B cell (primary cell): ENCODE measurements around the gene ACAP1.

Experiments used
- EZH2 ChIP-seq: IDR thresholded peaks from 2 replicates; pipeline ENCODE4 v1.6.1; 2012; ENCODE audit warnings: borderline replicate concordance, low read depth, mild to moderate bottlenecking, moderate library complexity, low read length; ENCODE audit not compliant: insufficient read depth, poor library complexity, severe bottlenecking
- TF ChIP-seq, protein P1 (sequence below): fragments of 200-600 bp; IDR thresholded peaks from one replicate; pipeline ENCODE4 v1.8.0; 2022; ENCODE audit warnings: antibody characterized with exemption, mild to moderate bottlenecking

DNA sequence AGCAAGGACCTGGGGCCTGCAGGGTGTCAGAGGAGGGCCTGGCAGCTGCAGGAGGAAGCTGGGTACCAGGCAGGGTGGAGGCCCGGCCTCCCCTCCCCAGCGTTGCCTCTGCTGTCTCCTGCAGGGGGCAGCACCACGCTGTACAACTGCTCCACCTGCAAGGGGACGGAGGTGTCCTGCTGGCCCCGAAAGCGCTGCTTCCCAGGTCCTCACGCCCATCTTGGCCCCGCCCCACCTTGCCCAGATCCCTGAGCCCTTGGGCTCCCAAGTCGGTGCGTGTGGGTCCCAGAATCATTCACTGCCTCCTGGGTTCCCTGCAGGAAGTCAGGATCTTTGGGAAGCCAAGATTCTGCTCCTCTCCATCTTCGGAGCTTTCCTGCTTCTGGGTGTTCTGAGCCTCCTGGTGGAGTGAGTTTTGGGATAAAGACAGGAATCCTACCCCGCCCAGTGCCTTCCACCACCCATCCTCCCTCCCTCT, 19.8 kb downstream of the ACAP1 start:
- TF ChIP-seq, protein P1, sequence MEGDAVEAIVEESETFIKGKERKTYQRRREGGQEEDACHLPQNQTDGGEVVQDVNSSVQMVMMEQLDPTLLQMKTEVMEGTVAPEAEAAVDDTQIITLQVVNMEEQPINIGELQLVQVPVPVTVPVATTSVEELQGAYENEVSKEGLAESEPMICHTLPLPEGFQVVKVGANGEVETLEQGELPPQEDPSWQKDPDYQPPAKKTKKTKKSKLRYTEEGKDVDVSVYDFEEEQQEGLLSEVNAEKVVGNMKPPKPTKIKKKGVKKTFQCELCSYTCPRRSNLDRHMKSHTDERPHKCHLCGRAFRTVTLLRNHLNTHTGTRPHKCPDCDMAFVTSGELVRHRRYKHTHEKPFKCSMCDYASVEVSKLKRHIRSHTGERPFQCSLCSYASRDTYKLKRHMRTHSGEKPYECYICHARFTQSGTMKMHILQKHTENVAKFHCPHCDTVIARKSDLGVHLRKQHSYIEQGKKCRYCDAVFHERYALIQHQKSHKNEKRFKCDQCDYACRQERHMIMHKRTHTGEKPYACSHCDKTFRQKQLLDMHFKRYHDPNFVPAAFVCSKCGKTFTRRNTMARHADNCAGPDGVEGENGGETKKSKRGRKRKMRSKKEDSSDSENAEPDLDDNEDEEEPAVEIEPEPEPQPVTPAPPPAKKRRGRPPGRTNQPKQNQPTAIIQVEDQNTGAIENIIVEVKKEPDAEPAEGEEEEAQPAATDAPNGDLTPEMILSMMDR = peak; percentile 90
- no peak for TF ChIP-seq EZH2
